Activated naive CD4-positive, alpha-beta T cell treated with anti-CD3 and anti-CD28 coated beads for 36 hours (primary cell): ENCODE data around the gene PRDM8. TPM values are rescaled to one million over a fixed set of nuclear protein-coding genes. Genes with fewer than 3 reads are reported as not detected.

Source experiments
- CTCF ChIA-PET: fragments of 350-600 bp; sonication (Branson Sonifier 250); formaldehyde crosslinking; loops from one replicate; lab custom pipeline; 2021; ENCODE audit warnings: antibody characterized with exemption; lab: Charles Lee
- DNase-seq: peaks from one replicate; pipeline ENCODE4 v3.0.0-alpha.2; 2020
- H3K27ac Mint-ChIP-seq: one replicate; pipeline ENCODE4 v1.8.0; 2021; ENCODE audit warnings: mild to moderate bottlenecking, mixed read lengths
- H3K27me3 Mint-ChIP-seq: one replicate; pipeline ENCODE4 v1.8.0; 2021; ENCODE audit warnings: low read depth, mixed read lengths
- H3K36me3 Mint-ChIP-seq: one replicate; pipeline ENCODE4 v1.8.0; 2021; ENCODE audit warnings: low read depth, mixed read lengths
- H3K4me1 Mint-ChIP-seq: one replicate; pipeline ENCODE4 v1.8.0; 2021; ENCODE audit warnings: low read depth, mixed read lengths
- H3K4me3 Mint-ChIP-seq: one replicate; pipeline ENCODE4 v1.8.0; 2021; ENCODE audit warnings: mild to moderate bottlenecking, moderate library complexity, mixed read lengths
- H3K9me3 Mint-ChIP-seq: one replicate; pipeline ENCODE4 v1.8.0; 2021; ENCODE audit warnings: mixed read lengths
- intact Hi-C: fragments of 100-400 bp; cut with micrococcal nuclease; formaldehyde crosslinking; loops from one replicate; pipeline ENCODE4 v1.15.1; 2023
- total RNA-seq, 2 experiments: library from RNA; stranded (reverse); gene quantifications; one replicate each; pipeline ENCODE4 v1.2.3, GENCODE V29; 2021

PRDM8 gene
- total RNA-seq, 2 experiments from 2014 or later = 0.29 to 0.35 TPM

DNA sequence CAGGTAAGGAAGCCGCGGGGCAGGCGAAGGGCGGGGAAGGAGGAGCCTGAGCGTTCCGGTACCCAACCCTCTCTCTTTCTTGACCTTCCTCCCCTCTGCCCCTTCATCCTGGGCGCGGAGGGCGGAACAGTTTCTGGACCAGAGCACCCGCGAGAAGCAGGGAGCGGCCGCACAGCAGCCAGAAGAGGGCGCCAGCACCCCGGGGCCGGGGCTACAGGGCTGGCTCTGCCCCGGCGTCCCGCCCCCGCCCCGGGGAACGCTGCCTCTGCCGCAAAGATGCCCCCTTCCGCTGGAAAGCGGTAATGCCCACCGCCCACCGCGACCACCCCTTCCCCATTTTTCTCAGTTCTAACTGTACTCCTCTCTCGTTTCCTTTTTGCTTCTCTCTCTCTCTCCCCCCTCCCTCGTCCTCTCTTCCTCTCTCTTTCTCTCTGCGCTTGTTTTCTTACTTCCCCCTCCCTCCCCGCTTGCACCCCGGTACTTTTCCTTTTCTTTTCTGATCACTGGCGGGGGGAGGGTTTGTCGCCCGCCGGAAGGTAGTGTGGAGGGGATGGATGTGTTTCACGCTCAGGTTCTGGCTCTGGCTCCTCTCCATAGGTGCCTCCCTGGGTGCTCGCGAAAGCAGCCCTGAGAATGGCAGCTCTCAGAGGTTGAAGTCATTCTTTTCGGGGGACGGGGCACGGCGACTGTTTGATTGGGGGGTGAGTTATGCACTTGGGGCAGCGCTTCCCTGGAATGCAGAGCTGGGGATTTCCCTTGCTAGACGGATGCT is 13.1 kb upstream of the PRDM8 start:
- peak; percentile 90 for DNase-seq
- H3K27me3 Mint-ChIP-seq = peaks cover 11% of the 10 kb centered on the region

DNA sequence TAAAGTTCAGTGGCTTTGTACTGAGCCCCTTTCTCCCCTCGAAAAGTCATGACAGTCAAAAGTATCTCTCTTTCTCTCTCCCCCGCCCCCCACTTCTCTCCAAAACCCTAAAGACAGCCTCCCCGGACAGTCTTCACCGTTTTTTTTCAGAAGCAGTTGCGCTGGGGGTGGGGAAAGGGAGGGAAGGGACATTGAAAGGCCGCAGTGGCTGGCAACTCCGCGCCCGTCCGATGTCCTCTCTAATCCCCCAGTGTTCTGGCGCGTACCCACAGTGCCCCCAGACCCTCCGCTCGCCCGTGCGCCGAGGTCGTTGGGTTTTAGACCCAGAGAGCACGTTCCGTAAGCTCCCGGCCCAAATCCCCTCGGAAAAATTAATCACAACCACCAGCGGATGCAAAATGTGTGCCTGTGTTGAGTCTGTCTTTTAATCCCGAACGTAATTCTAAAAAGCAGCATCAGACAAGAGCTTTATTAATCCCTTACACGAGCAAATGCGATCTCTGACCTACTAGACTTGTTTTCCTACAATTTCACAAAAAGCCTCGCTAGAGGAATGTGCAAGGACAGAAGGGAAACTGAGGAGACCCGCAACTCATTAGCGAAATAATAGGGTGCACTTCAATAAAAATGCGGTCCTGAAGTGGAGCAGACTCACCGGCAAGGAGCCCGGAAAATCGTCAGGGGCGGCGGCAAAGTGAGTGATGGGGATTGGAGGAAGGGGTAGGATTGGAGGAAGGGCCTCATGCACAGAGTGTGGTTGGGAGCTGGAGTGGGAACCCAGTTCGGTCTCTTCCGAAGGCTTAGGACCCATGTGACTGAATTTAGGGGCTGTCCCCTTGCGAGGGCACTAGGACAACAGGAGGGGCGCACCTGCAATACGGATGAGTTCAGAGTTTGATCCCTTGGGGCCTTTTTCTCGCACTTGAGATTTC is 12.2 kb upstream of the PRDM8 start:
- Mint-ChIP-seq H3K27me3 (peaks cover 11% of the 10 kb centered on the region), H3K4me1 (peaks cover 46% of the 10 kb centered on the region), H3K9me3 (peaks cover under 1% of the 10 kb centered on the region), H3K36me3 (no peaks in the 10 kb centered on the region), H3K27ac (peak overlapping the region; percentile 70), H3K4me3 (peak overlapping the region; percentile 97)
- CTCF ChIA-PET = interaction anchor here (0.9 to 9.4 kb wide), 13 partner anchors 10 to 106 kb away, joined by 3 to 79 read pairs (median 9); no protein-coding TSS in a partner anchor
- intact Hi-C loops = loop anchor here (1.0 to 5.0 kb wide), 8 partner anchors 17 to 1408 kb away; partner anchors contain the start of genes BMP2K and PAQR3
- no peak for DNase-seq

More for the DNA sequence above, 13.1 kb upstream of the PRDM8 start:
- Mint-ChIP-seq H3K4me1 (peaks cover 46% of the 10 kb centered on the region), H3K27ac (peak overlapping the region; percentile 70), H3K4me3 (peak overlapping the region; percentile 97), H3K36me3 (no peaks in the 10 kb centered on the region), H3K9me3 (peaks cover 9% of the 10 kb centered on the region)
- CTCF ChIA-PET = interaction anchor here (0.7 to 9.4 kb wide), 23 partner anchors 10 to 581 kb away, joined by 3 to 79 read pairs (median 4); no protein-coding TSS in a partner anchor
- intact Hi-C loops = loop anchor here (1.0 to 5.0 kb wide), 8 partner anchors 18 to 1407 kb away; partner anchors contain the start of genes BMP2K and PAQR3

DNA sequence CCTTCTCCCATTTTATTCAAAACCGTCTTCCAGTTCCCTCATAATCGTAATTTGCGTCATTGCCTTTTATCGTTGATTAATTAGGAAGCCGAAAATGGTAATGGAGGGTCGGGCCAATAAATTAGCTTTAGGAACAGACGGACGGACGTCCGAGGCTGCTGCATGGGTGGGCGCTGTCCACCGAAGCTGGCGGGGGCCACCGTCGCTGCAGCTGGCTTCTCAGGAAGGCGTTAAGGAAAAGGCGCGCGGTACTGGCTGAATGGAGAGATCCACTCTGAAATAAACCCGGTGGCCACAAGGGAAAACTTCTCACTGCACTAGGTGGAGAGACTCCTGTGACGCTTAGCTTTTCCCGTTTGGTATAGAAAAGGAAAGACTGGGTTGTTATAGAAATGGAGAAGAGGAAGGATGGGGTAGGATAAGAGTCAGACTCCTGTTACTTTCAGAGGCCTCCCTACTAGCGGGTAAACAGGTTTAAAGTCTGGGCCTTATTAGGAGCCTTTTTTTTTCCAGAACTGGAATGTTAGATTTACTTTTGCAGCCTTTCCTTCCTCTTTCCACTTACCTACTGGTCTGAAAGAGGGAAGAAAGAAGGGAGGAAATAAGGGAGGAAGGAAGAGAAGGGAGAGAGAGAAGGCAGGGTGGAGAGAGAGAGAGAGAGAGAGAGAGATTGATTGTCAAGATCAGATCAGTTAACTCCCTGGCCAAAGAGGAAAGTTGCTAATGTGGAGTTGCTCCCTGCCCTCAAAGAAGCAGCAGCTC is 11.3 kb upstream of the PRDM8 start:
- intact Hi-C loops = loop anchor here (2.0 kb wide), 2 partner anchors 179 to 1247 kb away; partner anchors contain the start of gene PAQR3
- no peak for DNase-seq
- H3K4me1 Mint-ChIP-seq = peaks cover 39% of the 10 kb centered on the region
- no peaks in the 10 kb centered on the region for H3K9me3 Mint-ChIP-seq
- H3K27ac Mint-ChIP-seq = no peak overlapping the region
- H3K36me3 Mint-ChIP-seq = no peaks in the 10 kb centered on the region
- H3K4me3 Mint-ChIP-seq = peak overlapping the region; percentile 97
- H3K27me3 Mint-ChIP-seq = peaks cover 11% of the 10 kb centered on the region
- CTCF ChIA-PET = interaction anchor here (0.7 to 9.4 kb wide), 9 partner anchors 10 to 847 kb away, joined by 3 to 79 read pairs (median 5); no protein-coding TSS in a partner anchor

DNA sequence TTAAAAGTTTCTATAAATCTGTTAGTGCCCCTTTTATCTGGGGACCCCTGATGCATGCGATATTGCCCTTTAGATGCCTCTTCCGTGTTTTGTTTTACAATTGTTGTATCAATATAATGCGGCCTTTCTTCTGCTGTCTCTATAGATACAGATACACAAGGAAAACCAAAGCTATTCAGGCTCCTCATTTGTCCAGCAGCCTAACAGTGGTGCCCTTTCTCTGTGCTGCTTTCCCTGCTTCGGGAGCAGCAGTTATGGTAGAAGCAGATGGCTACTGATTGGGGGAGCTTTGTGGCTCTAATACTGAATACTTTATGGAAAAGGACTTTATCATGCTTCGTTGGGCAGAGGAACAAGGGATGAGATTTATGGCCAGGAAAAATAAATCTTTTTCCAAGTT is 10.6 kb upstream of the PRDM8 start:
- no peak overlapping the region for H3K27ac Mint-ChIP-seq
- CTCF ChIA-PET = interaction anchor here (0.7 to 9.4 kb wide), 8 partner anchors 10 to 846 kb away, joined by 3 to 79 read pairs (median 8); partner anchors contain the start of gene PRDM8
- no peak for DNase-seq
- H3K4me1 Mint-ChIP-seq = peaks cover 35% of the 10 kb centered on the region
- H3K36me3 Mint-ChIP-seq = peaks cover 3% of the 10 kb centered on the region
- peaks cover 11% of the 10 kb centered on the region for H3K27me3 Mint-ChIP-seq
- H3K9me3 Mint-ChIP-seq = no peaks in the 10 kb centered on the region
- intact Hi-C loops = no loop called here
- no peak overlapping the region for H3K4me3 Mint-ChIP-seq

DNA sequence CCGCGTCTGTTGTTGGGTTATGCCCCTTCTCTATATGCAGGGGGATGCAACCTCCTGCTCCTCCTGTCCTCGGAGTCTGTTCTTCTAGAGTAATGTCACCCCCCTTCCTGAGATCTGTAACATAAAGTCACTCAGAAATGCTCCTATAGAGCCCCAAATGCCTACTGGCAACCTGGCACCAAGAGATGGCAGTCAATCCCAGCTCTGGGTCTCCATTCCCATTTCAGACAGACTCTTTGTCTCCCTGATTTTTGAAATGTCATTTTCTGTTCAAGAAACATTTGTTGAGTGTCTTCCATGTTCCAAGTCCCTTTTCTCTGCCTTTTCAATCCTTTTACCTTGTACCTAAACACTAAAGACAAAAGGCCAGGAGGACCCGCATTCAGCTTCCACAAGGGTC is 9.6 kb upstream of the PRDM8 start:
- H3K27me3 Mint-ChIP-seq = peaks cover 11% of the 10 kb centered on the region
- H3K27ac Mint-ChIP-seq = no peak overlapping the region
- no peaks in the 10 kb centered on the region for H3K9me3 Mint-ChIP-seq
- CTCF ChIA-PET = interaction anchor here (0.8 to 9.4 kb wide), 6 partner anchors 9 to 1173 kb away, joined by 3 to 79 read pairs (median 8); partner anchors contain the start of gene PRDM8
- H3K36me3 Mint-ChIP-seq = peaks cover 3% of the 10 kb centered on the region
- no peak for DNase-seq
- no peak overlapping the region for H3K4me3 Mint-ChIP-seq
- H3K4me1 Mint-ChIP-seq = peaks cover 25% of the 10 kb centered on the region
- intact Hi-C loops = no loop called here

DNA sequence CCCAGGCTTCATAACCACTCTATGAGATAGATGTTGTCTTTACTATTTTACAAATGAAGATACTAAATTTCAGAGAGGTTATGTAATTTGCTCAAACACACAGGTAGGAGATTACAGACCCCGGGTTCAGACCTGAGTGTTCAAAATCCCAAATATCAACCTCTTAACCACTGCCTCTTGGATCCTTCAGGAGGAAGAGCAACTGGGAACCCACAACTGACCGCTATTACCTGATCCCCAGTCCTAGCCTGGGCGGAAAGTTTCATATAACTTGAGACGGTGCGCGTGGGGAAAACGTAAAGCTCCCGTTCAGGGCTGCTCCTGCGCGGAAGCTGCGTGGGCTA is 8.9 kb upstream of the PRDM8 start:
- peaks cover 14% of the 10 kb centered on the region for H3K27me3 Mint-ChIP-seq
- intact Hi-C loops = no loop called here
- no peaks in the 10 kb centered on the region for H3K9me3 Mint-ChIP-seq
- CTCF ChIA-PET = interaction anchor here (1.9 to 2.9 kb wide), 3 partner anchors 8 to 24 kb away, joined by 5 to 14 read pairs (median 12); partner anchors contain the start of gene PRDM8
- no peak overlapping the region for H3K27ac Mint-ChIP-seq
- no peak overlapping the region for H3K4me3 Mint-ChIP-seq
- H3K4me1 Mint-ChIP-seq = peaks cover 18% of the 10 kb centered on the region
- DNase-seq = no peak
- peaks cover 3% of the 10 kb centered on the region for H3K36me3 Mint-ChIP-seq

DNA sequence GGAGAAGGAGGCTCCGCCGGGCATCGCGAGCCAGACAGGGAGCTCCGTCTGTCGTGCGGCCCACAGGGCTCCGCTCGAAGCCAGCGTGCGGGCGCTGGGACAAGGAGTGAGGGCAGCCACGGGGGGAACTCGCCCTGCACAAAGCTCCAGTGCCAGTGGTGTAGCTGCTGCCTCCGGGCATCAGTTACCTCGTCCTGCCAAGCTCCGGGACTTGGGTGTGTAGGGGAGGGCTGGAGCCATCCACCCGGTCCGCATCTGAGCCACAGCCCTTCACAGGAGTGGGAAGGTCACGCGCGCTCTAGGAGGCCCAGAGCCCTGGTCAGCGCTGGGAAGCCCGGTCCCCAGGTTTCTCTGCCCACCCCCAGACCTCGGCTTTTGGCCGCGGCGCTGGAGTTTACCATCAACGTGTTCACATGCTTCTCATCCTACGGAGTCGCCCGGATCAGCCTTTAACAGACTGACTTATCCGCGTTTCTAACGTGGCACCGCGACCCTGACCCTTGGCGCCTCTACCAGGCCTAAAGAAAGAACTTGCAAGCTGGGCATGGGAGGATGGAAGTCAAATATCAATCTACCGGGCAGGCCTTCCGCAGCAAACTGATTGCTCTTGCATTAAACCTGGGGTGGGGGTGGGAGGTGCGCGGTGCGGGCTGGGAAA is 8.4 kb upstream of the PRDM8 start:
- peaks cover 3% of the 10 kb centered on the region for H3K36me3 Mint-ChIP-seq
- peaks cover 14% of the 10 kb centered on the region for H3K27me3 Mint-ChIP-seq
- CTCF ChIA-PET = interaction anchor here (1.8 to 2.9 kb wide), 3 partner anchors 13 to 24 kb away, joined by 5 to 14 read pairs (median 6); no protein-coding TSS in a partner anchor
- no peak overlapping the region for H3K4me3 Mint-ChIP-seq
- H3K27ac Mint-ChIP-seq = no peak overlapping the region
- DNase-seq = no peak
- no peaks in the 10 kb centered on the region for H3K9me3 Mint-ChIP-seq
- intact Hi-C loops = no loop called here
- H3K4me1 Mint-ChIP-seq = peaks cover 18% of the 10 kb centered on the region

DNA sequence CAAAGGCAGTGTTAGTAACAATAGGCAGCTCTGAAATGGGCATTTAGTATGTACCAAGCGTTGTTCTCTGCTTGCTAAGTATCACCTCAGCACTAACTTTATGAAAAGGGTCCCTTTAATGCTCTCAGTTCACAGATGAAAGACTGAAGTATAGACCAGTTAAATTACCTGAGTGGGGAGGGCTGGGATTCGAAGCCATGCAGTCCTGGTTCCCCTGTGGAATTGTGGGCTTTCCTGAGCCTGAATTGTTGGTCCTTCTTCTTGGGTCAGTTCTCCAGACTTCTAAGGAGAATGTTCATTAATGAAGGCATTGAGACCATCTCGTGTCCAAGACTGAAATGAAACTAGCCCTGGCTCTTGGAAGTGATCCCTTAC is 7.7 kb upstream of the PRDM8 start:
- peaks cover 3% of the 10 kb centered on the region for H3K36me3 Mint-ChIP-seq
- H3K27me3 Mint-ChIP-seq = peaks cover 14% of the 10 kb centered on the region
- peaks cover 16% of the 10 kb centered on the region for H3K4me1 Mint-ChIP-seq
- no peak overlapping the region for H3K27ac Mint-ChIP-seq
- intact Hi-C loops = no loop called here
- no peaks in the 10 kb centered on the region for H3K9me3 Mint-ChIP-seq
- no peak overlapping the region for H3K4me3 Mint-ChIP-seq
- DNase-seq = no peak
- CTCF ChIA-PET = interaction anchor here (1.8 to 1.9 kb wide), 2 partner anchors 13 to 23 kb away, joined by 5 to 6 read pairs; no protein-coding TSS in a partner anchor

DNA sequence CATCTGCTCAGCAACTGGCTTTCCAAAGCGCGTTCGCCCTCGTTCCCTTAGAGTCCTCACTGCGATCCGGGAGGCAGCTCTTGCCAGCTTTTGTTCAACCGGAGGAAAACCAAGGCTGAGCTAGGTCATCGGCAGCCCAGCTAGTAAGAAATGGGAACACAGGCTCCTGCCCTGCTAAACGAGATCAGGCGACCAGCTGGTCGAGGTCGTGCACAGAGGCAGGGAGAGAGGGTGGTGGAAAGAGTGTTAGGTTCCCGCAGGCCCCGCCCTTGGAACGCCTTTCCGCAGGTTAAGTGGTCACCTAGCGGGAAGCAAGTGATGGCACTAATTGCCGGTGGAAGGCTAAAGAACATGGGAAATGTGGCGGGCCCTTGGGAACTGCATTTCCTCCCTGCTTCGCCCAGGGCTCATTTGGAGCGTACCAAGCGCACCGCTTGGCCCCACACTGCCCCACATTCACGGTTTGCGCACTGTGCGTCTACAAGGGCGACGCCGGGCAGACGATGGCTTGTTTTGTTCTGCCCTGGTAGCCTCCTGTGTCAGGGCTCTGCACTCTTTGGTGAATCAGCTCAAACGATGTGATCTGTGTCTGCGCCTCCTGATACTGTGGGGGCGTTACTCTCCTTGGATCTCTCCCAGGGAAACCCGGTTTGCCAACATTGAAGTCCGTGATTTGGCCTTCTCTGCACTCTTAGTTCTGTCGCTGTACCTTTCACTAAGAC is 7.2 kb upstream of the PRDM8 start:
- Mint-ChIP-seq H3K27ac (no peak overlapping the region), H3K4me3 (no peak overlapping the region), H3K27me3 (peaks cover 15% of the 10 kb centered on the region), H3K9me3 (no peaks in the 10 kb centered on the region), H3K4me1 (peaks cover 11% of the 10 kb centered on the region), H3K36me3 (peaks cover 3% of the 10 kb centered on the region)
- CTCF ChIA-PET = interaction anchor here (1.8 kb wide), 1 partner anchor 12 kb away, joined by 6 read pairs; no protein-coding TSS in a partner anchor
- DNase-seq = no peak
- intact Hi-C loops = no loop called here

DNA sequence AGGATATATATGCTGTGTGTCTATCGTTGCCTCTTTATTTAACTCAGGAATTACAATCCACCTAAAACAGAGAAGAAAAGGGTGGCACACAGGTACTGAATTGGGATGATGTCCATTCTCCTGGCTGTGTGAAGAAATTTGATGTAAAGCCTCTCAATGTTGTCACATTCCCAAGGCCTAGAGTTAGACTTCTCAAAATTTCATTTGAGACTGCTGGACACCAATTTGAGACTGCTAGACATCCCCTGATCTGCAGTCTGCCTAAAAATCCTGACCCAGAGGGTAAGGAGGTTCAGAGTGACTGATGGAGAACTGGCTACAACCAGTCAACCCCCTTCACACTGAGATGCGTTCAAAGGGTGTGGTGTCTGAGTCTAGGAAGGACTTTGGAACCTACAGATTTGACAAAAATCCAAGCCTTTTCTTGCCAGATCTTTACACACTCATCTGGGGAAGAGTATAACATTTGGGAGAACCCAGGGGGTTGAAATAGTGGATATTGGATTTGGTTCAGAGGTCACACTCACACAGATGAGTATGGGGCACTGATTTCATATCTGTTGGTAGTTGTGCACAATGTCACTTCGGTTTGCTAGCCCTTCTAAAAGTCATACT is 4.9 kb upstream of the PRDM8 start:
- peaks cover 26% of the 10 kb centered on the region for H3K27me3 Mint-ChIP-seq
- intact Hi-C loops = no loop called here
- no peak for DNase-seq

More for the DNA sequence above, 4.9 kb upstream of the PRDM8 start:
- H3K9me3 Mint-ChIP-seq = no peaks in the 10 kb centered on the region
- peaks cover 3% of the 10 kb centered on the region for H3K36me3 Mint-ChIP-seq
- peaks cover 2% of the 10 kb centered on the region for H3K4me1 Mint-ChIP-seq
- H3K27ac Mint-ChIP-seq = no peak overlapping the region
- H3K4me3 Mint-ChIP-seq = no peak overlapping the region
- CTCF ChIA-PET = interaction anchor here (4.9 kb wide), 1 partner anchor 9 kb away, joined by 36 read pairs; no protein-coding TSS in a partner anchor
